H7 (cell line): Measurements from ENCODE around the gene C2orf92. TPM values are rescaled to one million over a fixed set of nuclear protein-coding genes. Genes with fewer than 3 reads are reported as not detected.
A peak's percentile ranks its signal among the peaks of the same experiment; 100 is the strongest.

Experiments used
- DNase-seq: peaks from one replicate; pipeline ENCODE4 v3.0.0; 2012
- H3K27me3 ChIP-seq: 2 replicates; pipeline ENCODE4 v1.6.0; 2011; ENCODE audit warnings: mild to moderate bottlenecking, low read length; ENCODE audit not compliant: control insufficient read depth, insufficient read depth
- H3K36me3 ChIP-seq: replicated peaks from 2 replicates; pipeline ENCODE4 v1.5.1; 2011; ENCODE audit warnings: low read length; ENCODE audit not compliant: control insufficient read depth, insufficient read depth
- H3K4me3 ChIP-seq: 2 replicates; pipeline ENCODE4 v1.5.1; 2011; ENCODE audit warnings: low read depth, mild to moderate bottlenecking, control low read depth, low read length, moderate library complexity; ENCODE audit not compliant: insufficient read depth
- total RNA-seq: library from RNA; depleted of rRNA; stranded (reverse); fragments of >200 nt; shearing (Covaris generic); gene quantifications from 2 replicates; pipeline ENCODE4 v1.2.3, GENCODE V29; 2014

C2orf92 gene
- total RNA-seq, 1 experiment from 2014 or later: 2.5 TPM

- Histone ChIP-seq H3K27me3 (no peaks in the 10 kb centered on the region), H3K36me3 (no peaks in the 10 kb centered on the region), H3K4me3 (no peak overlapping the region)
- DNase-seq: no peak
These were observed 52.7 kb downstream of the C2orf92 start for GRCh38 chr2:97722227-97722626.

DNA sequence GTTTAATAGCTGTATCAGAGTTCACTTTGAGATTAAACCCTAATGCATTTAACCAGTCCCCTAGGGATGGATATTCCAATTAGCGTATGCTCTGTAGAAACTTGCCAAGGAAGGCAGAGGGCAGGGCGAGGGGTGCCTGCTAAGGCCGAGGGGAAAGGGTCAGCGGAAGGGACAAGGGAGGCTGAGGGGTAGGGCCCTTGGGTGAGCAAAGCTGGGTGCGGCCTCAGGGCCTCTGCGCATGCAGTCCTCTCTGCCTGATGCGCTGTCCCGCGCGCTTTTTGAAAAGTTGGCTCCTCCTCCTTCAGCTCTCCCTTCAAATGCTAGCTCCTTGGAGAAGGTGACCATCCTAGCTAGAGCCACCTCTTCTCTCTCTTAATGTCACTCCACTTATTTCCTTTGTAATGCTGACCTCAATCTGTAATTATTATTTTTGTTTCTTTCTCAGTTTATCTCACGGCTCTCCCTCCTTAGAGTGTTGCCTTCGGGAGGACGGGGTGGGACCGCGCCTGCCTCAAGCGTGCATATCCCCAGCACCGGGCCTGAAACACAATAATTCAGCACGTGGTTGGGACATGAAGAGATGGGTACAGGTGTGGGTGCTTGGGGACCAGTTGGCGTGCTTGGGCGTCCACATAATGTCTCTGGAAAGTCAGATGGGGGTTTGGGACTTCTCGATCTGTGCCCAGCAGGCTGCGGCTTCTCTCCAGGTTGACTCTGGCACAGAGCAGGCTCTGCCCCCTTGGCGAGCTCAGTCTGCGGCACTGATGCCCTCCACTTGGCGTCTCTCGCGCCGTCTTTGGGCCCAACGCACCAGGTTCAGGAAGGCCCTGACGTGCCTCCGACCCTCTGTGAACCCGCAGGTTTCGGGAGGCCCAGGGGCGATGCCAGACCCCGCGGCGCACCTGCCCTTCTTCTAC, 53.9 kb downstream of the C2orf92 start:
- Histone ChIP-seq H3K36me3 (no peaks in the 10 kb centered on the region), H3K4me3 (no peak overlapping the region), H3K27me3 (no peaks in the 10 kb centered on the region)
- DNase-seq: no peak

DNA sequence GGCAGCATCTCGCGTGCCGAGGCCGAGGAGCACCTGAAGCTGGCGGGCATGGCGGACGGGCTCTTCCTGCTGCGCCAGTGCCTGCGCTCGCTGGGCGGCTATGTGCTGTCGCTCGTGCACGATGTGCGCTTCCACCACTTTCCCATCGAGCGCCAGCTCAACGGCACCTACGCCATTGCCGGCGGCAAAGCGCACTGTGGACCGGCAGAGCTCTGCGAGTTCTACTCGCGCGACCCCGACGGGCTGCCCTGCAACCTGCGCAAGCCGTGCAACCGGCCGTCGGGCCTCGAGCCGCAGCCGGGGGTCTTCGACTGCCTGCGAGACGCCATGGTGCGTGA, 54.5 kb downstream of the C2orf92 start:
- Histone ChIP-seq H3K36me3 (no peaks in the 10 kb centered on the region), H3K4me3 (no peak overlapping the region), H3K27me3 (no peaks in the 10 kb centered on the region)
- no peak for DNase-seq

- peak; percentile 54 for DNase-seq
- no peaks in the 10 kb centered on the region for H3K36me3 ChIP-seq
- no peak overlapping the region for H3K4me3 ChIP-seq
- no peaks in the 10 kb centered on the region for H3K27me3 ChIP-seq
These were observed 55.0 kb downstream of the C2orf92 start for GRCh38 chr2:97724501-97724900.

DNA sequence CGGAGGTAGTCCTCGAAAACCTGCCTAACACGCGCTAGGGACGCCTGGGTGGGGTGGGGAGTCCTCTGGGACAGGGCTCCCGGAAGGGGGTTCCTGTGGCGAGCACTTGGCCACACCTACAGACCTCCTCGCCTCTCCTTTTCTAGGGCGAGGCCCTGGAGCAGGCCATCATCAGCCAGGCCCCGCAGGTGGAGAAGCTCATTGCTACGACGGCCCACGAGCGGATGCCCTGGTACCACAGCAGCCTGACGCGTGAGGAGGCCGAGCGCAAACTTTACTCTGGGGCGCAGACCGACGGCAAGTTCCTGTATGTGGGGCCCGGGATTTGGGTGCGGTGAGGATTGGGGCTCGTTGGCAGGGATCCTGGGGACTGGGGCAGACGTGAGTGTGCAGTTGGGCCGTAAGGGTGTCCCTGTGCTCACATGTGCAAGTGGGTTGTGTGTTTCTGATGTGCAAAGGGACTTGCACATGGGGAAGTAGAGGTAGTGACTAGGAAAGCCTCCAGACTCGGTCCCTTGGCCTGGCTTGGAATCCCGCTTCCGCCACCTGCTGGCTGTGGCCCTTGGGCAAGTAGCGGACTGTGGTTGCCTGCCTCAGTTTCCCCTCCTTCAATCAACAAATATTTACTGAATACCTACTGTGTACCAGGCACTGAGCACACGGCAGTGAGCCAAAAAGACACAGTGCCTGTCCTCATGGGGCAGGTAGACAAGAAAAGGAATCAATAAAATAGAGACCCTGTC, 55.6 kb downstream of the C2orf92 start:
- Histone ChIP-seq H3K36me3 (no peaks in the 10 kb centered on the region), H3K4me3 (no peak overlapping the region), H3K27me3 (no peaks in the 10 kb centered on the region)
- no peak for DNase-seq

DNA sequence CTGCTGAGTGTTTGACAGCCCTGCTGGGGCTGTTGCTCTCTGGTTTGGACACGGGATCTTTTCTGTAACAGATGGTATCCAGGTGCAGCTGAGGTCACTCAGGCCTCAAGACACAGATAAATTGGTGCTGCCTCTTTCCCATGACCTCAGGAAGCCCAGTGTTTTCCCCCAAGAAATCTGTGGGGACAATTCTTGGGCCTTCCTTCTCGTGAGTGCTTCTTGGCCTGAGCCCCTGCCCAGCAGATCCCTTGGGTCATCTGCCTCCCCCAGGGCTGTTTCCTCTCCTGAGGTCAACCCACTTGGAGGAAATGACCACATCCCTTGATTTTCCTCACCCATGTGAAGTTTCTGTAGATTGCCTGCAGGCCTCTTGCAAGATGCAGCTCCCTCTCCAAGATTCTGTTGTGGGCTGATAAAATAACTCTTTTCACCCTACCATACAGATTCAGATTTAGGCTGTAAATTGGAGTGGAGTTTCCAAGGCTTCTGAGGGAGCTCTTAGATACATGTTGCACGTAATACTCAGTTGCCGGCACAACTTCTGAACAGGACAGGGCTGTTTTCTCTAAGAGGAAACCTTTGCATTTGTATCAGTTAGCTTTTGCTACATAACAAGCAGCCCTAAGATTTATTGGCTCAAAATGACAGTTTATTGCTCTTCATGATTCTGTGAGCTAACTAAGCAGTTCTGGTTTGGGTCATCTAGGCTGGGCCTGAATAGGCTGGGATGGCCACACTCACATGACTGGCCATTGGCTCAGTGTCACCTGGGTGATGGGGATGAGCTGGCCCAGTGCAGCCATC, 57.0 kb downstream of the C2orf92 start:
- Histone ChIP-seq H3K27me3 (no peaks in the 10 kb centered on the region), H3K4me3 (no peak overlapping the region), H3K36me3 (no peaks in the 10 kb centered on the region)
- DNase-seq: no peak

DNA sequence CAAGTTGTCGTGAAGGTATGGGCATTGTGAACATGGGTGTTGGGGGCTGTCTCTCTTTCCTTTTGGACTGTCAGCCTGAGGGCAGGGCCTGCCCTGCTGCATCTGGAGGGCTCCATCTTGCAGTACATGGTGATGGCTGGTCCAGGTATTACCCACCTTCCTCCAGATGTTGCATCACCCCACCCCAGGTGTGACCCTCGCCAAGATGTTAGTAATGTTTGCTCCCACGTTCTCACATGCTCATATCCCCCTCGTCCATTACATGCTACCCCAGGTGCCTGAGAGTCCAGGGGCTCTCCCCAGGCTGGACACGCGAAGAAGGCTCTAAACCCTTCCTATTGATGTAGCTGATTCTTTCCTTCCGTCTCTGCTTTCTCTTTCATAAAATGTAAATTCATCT, 57.8 kb downstream of the C2orf92 start:
- H3K36me3 ChIP-seq: no peaks in the 10 kb centered on the region
- no peak for DNase-seq
- H3K27me3 ChIP-seq: no peaks in the 10 kb centered on the region
- no peak overlapping the region for H3K4me3 ChIP-seq

DNA sequence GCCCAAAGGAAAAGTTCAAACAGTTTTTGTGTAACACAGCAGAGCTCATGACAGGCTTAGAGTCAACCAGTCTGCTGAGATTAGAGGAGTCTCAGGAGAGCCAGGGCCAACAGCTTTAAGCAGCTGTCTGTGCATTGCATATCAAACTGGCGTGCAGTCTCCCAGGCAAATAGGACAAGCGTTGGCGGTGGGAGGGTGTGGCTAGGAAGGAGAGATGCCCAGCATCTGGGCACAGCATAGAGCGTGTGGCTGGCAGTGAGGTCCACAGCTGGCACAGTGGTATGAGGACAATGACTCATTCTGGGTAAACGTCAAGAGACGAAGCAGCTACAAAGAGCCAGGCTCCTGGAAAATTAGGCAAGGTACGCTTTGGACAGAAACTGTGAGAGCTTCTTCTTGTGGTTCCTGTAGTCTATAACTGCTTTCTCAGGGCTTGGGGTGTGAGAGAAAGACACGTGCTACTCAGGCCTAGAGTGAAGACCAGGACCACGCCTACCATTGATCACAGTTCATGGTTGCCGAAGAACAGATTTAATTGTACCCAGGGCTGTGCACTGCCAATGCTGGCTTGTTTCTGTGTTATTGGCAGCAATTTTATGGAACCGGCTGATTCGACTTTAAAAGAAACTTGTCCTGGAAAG, 58.7 kb downstream of the C2orf92 start:
- Histone ChIP-seq H3K27me3 (no peaks in the 10 kb centered on the region), H3K36me3 (no peaks in the 10 kb centered on the region), H3K4me3 (no peak overlapping the region)
- DNase-seq: no peak

DNA sequence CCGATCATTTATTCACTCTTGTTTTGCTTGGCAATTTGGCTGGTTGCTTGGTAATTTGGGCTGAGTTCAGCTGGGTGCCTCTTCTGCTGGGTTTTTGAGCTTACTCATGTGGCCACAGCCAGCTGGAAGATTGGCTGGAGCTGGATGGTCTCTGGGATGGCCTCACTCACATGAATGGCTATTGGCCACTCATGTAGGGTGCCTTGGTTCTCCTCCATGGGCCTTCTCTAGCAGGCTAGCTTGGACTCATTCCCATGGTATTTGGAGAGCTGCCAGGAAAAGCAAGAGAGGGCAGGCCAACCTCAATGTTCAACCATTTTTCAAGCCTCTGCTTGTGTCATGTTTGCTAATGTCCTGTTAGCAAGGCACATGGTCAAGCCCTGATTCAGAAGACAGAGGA, 60.7 kb downstream of the C2orf92 start:
- H3K36me3 ChIP-seq: no peaks in the 10 kb centered on the region
- H3K27me3 ChIP-seq: no peaks in the 10 kb centered on the region
- H3K4me3 ChIP-seq: no peak overlapping the region
- DNase-seq: no peak

DNA sequence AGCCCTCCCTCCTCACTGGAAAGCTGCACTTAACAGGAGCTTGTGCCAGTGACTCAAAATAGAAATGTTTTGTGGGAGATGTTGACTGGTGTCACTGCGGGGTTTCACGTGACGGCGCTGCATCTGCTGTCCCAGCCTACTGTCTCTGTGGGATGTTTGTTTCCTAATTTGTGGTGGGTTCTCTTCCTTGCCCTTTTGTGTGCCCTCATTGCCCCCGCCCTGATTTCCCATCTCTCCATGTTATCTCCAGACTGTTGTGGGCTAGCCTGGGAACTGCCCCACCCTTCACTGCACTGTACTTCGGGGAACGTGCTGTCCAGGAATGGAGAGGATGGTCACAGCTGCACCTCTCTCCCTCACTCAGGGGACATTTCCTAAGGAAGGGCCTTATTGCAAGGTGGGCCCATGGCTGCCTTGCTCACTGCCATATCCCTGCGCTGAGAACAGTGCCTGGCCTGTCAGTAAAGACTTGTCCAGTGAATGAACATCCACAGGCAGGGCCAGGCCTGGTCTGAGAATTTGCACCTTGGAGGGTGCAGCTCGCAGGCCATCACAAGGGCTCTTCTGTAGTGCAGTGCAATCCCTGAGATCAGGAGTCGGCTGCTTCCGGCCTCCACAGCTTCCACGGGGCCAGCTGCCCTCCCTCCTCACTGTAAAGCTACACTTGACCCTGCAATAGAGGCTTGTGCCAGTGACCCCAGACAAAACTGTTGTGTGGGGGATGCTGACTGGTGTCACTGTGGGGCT, 61.9 kb downstream of the C2orf92 start:
- Histone ChIP-seq H3K36me3 (no peaks in the 10 kb centered on the region), H3K27me3 (no peaks in the 10 kb centered on the region), H3K4me3 (no peak overlapping the region)
- DNase-seq: no peak

GRCh38 chr2:97732436-97733340, 63.2 kb downstream of the C2orf92 start:
- no peak for DNase-seq
- Histone ChIP-seq H3K27me3 (no peaks in the 10 kb centered on the region), H3K36me3 (no peaks in the 10 kb centered on the region), H3K4me3 (no peak overlapping the region)

GRCh38 chr2:97733341-97734035, 64.0 kb downstream of the C2orf92 start:
- no peak for DNase-seq
- Histone ChIP-seq H3K27me3 (no peaks in the 10 kb centered on the region), H3K36me3 (no peaks in the 10 kb centered on the region), H3K4me3 (no peak overlapping the region)
